ENCODE measurements around the gene TSHZ3.

Gene TSHZ3

GRCh38 chr19:31354799-31355664, 5.8 kb upstream of the TSHZ3 start:
- no peak for DNase-seq

- DNase-seq, result no peak
Observed at GRCh38 chr19:31354316-31354715, 5.1 kb upstream of the TSHZ3 start.

DNA sequence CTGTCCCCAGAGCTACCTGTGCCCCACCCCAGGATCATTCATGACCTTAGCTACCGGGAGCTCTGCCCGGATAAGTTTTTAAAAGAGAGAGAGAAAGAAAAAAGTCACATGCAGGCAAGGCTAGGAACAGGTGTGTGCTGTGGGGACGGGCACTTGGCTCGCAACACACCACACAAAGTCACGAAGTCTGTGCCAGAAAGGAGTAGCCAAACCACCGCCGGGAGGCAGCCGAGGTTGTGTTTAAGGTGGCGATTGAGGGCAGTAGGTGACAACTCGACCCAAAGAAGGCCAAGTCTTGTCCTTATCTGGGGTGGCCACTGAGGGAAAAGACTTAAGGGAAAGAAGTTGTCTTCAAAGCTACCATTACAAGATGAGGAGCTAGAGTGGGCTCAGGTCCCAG, 4.6 kb upstream of the TSHZ3 start:
- DNase-seq, result no peak

DNA sequence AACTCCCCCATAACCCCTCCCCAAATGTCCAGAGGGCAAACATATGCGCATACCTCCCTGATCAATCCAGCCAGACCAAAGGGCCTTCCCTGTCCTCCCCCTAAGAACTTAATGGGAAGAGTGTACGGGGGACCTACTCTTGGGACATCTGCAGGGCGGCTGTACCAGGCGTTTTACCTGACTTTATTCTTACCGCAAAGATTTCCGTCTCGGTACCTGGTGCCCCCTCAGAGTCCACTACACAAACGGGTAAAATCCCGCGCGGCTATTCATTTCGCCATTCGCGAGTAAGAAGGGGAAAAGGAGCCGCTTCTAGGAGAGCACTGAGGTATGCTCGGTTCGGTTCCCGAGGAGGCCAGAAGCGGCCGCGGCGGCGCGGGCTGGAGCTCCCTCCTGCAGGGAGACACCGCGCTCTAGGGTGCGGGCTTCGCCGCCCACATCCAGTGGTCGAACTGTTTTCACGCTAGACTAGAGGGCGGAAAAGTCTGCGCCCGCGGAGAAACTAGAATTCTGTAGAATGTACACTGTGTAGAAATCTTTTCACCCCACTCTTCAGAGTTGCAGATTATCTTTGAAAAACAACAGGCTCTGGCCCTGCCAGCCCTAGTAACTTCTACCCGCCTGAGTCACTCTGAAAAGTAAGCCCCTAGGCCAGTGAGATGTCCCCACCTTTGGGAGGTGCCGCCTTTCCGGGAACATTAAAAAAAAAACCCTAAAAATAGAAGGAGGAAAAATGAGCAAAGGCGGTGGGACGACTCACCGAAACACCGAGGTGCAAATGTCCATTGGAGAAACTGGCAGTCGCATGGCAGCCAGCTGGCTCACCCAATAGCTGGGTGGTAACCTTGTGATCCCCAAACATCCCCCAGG, 3.8 kb upstream of the TSHZ3 start:
- DNase-seq, result no peak

DNA sequence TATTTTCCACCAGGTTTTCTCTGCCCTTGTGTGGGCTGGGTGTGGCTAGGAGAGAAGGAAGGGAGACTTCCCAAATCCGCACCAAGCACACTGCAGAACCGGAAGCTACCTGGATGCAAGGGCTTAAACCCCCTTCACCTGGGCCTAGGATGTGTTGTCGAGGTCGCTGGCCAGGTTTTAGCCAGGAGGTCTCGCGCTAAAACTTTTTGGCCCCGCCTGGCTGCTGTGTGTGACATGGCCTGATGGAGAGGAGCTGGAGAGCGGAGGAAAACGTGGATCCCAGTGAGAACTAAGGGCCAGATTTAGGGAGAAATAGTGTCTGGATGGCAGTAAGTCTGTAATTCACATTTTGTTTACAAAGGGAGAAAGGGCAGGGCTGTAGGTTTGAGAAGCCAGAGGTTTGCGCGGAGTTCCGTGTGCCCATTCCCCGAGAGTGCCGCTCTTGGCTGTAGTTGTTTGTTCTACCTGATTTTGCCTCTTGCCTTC, 3.1 kb upstream of the TSHZ3 start:
- DNase-seq, result no peak

DNA sequence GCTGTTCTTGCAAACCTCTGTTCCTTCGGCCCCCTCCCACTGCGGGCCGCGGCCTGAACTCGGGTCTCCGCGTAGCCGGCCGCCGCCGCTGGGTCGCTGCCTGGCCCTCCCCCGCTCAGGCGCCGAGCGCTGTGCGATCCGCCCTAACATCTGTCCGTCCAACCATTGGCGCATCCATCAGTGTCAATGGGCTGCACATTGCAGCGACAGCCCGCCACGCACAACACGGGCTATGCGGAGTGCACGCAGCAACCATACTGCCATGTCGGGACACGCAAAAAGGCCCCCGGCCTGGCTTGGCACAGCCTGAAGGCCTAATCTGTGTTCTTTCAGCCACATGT, 2.6 kb upstream of the TSHZ3 start:
- DNase-seq, result no peak

DNA sequence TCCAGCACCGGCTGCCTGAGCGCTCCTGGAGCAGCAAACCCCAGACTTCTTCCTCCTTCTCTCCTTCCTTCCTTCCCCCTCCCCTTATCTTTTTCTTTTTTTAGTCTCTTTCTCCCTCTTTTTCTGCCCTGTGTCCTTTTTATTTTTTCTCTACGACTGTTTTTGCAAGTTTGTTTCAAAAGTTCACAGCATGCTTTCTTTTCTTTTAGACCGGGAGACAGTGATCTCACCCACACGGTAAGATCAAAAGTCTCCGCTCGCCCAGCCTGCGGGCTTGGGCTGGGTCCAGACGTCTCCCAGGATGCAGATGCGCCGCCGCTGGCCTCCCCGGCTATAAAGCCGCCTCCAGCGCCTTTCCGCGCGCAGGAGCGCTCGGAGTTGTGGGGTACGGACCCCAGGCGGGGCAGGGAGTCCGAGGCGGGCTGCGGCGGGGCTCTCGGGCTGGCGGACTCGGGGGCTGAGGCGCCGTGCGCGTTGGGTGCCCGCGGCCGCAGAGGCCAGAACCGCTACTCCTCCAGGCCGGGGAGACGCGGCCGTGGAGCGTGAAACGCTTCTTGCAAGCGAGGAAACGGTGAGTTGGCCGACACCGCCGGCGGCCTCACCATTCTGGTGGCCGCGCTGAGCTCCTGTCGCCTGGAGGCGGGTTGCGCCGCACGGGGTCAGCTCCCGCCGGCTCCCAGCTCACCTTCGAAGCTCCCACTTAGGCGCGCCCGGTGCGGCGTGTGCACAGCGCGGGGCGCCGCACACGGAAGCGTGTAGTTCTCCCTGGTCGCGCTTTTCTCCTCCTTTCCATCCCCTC, 2.0 kb upstream of the TSHZ3 start:
- no peak for DNase-seq

GRCh38 chr19:31350693-31351055, 1.4 kb upstream of the TSHZ3 start:
- DNase-seq, result peak; percentile 58

GRCh38 chr19:31350033-31350692, 927 bp upstream of the TSHZ3 start:
- DNase-seq, result no peak

GRCh38 chr19:31348481-31349159, 616 bp downstream of the TSHZ3 start:
- no peak for DNase-seq

- no peak for DNase-seq
Observed at GRCh38 chr19:31347828-31348392, 1.3 kb downstream of the TSHZ3 start.

DNA sequence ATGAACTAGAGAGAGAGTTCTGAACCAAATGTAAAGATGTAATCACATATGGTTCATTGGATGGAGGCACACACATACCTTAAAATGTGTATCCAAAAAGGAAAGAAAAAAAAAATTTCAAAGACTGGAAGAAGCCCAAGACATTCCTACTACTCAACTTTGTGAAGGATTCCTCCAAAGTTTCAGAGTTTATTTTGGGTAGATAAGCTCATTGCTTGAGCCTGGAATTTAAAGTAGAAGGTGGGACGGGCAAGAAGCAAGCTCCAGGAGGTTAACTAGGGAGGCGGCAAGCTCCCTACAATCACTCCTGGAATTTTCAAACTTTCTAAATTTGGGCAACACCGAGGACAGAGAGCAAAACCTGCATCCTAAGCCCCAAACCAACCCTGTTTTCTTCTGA, 1.9 kb downstream of the TSHZ3 start:
- no peak for DNase-seq

DNA sequence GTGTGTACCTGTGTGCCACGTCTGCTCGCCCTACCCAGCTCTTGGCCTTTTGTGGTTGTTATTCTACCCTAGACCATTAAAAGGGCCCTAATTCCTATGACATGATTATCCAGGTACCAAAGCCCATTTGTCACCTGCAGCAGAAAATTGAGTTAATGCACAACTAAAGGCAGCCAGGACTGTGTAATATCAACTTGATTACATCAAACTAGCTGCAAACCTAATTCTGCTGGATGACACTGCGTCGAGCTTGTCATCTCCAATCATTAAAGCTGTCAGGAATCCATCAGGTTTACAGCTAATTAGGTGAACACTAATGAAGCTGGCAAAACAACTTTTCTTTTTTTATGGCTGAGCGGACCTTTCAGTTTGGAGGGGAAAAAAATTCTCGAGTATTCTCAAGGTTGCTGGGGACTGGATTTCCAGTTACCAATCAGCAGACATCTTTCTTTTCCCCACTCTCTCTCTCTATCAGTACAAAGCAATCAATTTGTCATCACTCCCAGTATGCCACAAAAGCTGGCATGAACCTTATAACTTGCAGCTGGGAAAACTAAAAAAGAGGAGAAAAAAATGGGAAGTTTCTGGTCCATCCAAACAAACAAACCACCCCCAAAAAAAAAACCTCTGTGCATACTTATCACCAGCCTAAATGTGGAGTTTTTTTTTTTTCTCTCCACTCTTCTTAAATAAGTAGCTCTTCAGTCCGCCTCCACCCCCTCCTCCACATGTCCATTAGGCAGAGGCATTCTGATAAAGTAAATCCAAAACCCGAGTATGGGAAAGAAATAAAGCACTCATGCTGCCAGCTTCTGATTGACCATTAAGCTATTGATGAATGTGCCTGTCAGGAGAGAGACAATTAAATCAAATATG, 2.8 kb downstream of the TSHZ3 start:
- no peak for DNase-seq

GRCh38 chr19:31344403-31344802, 4.8 kb downstream of the TSHZ3 start:
- no peak for DNase-seq

- DNase-seq, result no peak
Observed at GRCh38 chr19:31342926-31343325, 6.3 kb downstream of the TSHZ3 start.

- no peak for DNase-seq
Observed at GRCh38 chr19:31340042-31341025, 8.9 kb downstream of the TSHZ3 start.

DNA sequence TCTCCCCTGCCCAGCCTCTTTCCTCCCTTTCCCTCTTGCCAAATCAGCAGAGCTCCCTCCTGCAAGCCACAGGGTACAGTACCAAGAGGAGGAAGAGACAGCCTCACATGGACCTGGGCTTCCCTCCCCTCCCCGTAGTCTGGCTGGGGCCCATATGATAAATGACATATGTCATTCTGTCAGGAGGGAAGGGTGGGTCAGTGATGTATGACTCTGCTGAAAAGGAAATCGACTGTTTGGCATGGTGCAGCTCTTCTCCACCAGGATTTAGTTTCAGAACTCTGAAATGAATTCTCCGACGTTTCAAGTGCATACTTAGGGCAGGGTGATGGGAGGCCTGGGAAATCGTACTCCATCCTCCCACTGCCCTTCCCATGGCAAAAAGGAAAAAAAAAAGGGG, 9.8 kb downstream of the TSHZ3 start:
- DNase-seq, result no peak

DNA sequence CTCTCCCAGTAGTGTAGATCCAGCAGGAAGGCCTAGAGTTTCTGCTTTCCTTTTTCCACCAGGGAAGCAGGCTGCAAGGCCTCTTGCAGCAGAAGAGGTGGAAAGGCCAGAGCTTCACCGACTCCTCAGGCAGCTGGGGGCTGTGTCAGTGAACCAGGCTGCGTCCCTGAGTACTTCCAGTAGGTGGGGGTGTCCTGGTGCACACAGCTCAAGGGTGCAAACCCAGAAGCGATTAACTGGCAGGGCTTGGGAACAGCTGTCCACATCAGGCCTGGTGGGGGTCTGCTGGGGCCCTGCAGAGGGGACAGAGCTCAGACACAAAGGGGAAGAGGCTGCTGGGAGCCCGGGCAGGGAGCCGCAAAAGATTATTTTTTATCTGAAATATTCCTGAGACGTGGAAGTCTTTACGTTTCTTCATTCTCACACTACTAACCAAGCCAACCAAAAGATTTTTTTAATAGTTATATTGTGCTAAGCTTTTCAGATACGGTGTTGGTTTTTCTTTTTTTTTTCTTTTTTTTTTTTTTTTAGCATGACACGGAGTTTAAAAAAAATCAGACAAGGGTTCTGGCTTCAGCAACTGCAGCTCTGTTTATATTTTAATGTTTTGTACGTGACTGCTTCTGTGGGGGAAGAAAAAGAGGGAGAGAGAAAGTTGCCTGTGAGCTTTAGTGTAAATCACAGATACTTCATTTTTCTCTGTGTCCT, 11.0 kb downstream of the TSHZ3 start:
- no peak for DNase-seq
